ENCODE data around the gene UBE2M.

The UBE2M gene

DNA sequence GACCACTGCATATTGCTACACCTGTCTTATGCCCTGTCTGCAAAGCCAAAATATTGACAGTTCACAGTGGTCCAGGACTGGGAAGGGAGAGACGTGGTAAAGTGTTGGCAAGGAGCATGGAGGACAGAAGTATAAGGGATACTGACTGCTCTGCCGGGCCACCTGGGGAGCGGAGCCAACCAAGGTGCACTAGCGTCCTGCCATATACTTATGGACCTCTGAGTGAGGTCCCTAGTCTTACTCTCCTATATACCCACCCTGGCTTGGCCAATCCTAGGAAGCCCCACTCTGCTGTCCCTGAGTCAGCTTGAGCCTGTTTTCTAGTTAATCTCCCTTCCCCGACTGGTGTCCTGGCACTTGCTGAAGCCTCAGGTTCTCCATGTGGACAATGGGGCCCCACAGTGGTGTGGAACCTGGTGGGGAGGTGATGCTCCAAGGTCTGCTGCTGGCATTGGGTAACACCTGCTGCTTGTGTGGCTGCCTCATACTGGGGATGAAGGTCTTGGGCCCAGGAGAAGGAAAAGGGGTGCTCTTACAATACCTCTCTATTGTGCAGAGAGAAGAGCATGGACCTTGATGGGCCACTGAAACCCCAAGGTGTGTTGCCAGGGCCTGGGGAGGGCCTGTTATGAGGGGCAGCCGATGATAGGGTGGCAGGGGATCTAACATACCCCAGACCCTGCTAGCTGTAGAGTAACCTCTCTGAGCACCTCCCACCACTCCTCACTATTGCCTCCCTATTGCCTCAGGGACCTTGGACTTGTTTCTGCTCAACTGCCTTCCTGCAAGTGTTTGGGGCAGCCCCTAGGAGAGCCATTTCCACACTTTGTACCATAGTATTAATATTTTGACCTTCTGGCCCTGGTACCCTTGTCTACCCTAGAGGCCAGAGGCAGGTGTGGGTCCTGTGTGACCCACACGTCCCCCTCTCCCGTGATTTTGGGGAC lies 21.3 kb downstream of the UBE2M start:
- no peak overlapping the region for H3K27ac ChIP-seq
- TF ChIP-seq, protein P1, sequence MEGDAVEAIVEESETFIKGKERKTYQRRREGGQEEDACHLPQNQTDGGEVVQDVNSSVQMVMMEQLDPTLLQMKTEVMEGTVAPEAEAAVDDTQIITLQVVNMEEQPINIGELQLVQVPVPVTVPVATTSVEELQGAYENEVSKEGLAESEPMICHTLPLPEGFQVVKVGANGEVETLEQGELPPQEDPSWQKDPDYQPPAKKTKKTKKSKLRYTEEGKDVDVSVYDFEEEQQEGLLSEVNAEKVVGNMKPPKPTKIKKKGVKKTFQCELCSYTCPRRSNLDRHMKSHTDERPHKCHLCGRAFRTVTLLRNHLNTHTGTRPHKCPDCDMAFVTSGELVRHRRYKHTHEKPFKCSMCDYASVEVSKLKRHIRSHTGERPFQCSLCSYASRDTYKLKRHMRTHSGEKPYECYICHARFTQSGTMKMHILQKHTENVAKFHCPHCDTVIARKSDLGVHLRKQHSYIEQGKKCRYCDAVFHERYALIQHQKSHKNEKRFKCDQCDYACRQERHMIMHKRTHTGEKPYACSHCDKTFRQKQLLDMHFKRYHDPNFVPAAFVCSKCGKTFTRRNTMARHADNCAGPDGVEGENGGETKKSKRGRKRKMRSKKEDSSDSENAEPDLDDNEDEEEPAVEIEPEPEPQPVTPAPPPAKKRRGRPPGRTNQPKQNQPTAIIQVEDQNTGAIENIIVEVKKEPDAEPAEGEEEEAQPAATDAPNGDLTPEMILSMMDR (conservative IDR thresholded peaks at IDR 0.05; ENCODE audit: low read depth), result no peak
- no peak for DNase-seq (ENCODE audit: low spot score)
- ChIA-PET POLR2A (ENCODE audit: low non-redundant PET) (no interaction called here), CTCF (no interaction called here)

DNA sequence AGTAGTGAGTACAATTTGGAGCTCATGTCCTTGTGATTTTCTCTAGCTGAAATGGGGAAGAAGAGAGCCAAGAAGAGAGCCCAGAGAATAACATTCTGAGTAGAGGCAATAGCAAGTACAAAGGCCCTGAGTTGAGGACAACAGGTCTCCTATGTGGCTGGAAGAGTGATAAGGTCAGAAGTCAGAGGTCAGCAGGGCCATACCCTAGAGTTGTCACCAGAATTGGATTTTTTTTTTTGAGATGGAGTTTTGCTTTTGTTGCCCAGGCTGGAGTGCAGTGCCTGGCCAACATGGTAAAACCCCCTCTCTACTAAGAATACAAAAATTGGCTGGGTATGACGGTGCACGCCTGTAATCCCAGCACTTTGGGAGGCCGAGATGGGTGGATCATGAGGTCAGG lies 22.6 kb downstream of the UBE2M start:
- no peak overlapping the region for H3K27ac ChIP-seq
- CTCF ChIA-PET, result interaction anchor here (0.8 kb wide), 1 partner anchor 15 kb away, joined by 3 read pairs; no protein-coding TSS in a partner anchor
- POLR2A ChIA-PET (ENCODE audit: low non-redundant PET), result no interaction called here
- no peak for DNase-seq (ENCODE audit: low spot score)
- TF ChIP-seq, protein P1 (conservative IDR thresholded peaks at IDR 0.05; ENCODE audit: low read depth), result no peak

DNA sequence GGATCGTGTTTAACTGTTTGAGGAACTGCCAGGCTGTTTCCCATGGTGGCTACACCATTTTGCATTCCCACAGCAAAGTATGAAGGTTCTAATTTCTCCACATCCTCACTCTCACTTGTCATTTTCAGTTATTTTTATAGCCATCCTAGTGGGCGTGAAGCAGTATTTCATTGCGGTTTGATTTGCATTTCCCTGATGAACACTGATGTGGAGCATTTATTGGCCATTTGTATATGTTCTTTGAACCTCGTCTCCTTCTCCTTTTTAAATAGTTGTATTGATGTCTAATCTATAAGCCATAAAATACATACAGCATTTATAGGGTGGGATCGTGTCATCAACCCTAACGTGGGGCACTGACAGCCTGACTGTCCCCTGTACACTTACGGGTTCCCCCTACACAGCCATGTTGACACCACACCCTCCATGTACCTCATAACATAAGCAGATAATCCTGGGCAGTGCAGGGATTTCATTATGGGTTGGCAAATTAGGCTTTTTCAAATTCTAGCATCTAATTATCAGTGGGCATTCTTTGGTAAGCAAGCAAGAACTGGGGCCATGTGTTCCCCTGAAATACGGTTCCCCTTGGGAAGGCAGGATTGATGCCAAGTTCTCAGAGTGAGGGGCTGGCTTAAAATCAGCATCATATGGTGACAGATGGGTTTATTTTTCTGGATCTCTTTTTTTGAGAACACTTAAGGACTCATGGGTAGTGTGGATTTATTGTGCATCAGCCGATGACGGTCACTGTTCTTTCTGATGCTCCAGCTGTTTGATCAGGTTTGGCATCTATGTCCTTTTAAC lies 27.2 kb downstream of the UBE2M start:
- TF ChIP-seq, protein P1 (conservative IDR thresholded peaks at IDR 0.05; ENCODE audit: low read depth), result no peak
- POLR2A ChIA-PET (ENCODE audit: low non-redundant PET), result no interaction called here
- no peak overlapping the region for H3K27ac ChIP-seq
- CTCF ChIA-PET, result no interaction called here
- no peak for DNase-seq (ENCODE audit: low spot score)

DNA sequence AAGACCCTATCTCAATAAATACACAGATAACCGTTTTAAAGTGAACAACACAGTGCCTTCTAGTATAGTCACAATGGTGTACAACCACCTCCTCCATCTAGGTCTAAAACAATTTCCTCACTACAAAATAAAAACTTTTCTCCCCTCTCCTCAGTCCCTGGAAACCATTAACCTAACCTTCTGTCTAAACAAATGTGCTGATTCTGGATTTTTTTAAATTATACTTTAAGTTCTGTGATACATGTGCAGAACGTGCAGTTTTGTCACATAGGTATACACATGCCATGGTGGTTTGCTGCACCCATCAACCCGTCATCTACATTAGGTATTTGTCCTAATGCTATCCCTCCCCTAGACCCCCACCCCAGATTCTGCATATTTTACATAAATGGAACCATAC lies 29.0 kb downstream of the UBE2M start:
- CTCF ChIA-PET, result no interaction called here
- TF ChIP-seq, protein P1 (conservative IDR thresholded peaks at IDR 0.05; ENCODE audit: low read depth), result no peak
- POLR2A ChIA-PET (ENCODE audit: low non-redundant PET), result interaction anchor here (0.6 kb wide), 1 partner anchor 16 kb away, joined by 3 read pairs; no protein-coding TSS in a partner anchor
- no peak for DNase-seq (ENCODE audit: low spot score)
- H3K27ac ChIP-seq, result no peak overlapping the region

DNA sequence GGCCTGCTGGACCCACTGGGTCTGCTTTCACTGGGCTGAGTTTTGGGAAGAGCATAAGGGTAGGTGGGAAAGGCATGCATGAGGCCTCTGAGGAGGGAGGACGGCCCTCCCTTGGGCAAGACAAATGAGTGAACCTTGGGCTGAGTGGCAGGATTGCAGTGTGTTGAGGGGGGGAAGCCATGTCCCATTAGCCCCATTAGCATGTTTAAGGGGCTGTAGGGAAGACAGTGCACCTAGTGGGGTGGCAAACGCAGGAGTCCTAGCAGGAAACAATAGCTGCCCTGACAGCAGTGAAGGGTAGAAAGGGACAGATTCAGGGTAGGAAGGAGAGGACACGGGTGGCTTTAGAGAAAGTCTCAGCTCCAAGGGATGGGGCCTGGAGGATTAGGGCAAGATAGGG lies 35.7 kb downstream of the UBE2M start:
- DNase-seq (ENCODE audit: low spot score), result no peak
- ChIA-PET CTCF (no interaction called here), POLR2A (ENCODE audit: low non-redundant PET) (interaction anchor here (0.7 kb wide), 1 partner anchor 21 kb away, joined by 3 read pairs; the partner anchor contains the start of gene TRIM28)
- H3K27ac ChIP-seq, result no peak overlapping the region
- TF ChIP-seq, protein P1 (conservative IDR thresholded peaks at IDR 0.05; ENCODE audit: low read depth), result no peak

DNA sequence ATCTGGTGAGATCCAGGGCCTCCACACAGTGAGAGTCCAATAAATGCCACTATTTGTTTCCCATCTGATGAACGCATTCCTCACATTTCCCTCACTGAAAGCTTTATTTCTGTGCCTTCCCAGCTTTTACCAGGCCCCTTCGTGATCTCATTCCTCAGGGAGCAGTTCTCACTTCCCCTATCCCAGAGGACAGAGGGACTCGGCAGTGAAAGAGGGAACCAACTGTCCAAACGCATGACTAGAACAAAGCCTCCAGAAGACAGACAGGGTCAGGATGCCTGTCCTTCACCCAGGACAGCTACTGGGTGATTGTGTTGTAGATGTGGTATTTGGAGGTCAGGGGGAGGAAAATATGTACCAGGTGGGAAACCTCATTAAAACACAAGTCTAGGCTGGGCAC lies 36.8 kb downstream of the UBE2M start:
- no peak overlapping the region for H3K27ac ChIP-seq
- DNase-seq (ENCODE audit: low spot score), result no peak
- TF ChIP-seq, protein P1 (conservative IDR thresholded peaks at IDR 0.05; ENCODE audit: low read depth), result no peak
- ChIA-PET POLR2A (ENCODE audit: low non-redundant PET) (interaction anchor here (0.6 to 0.7 kb wide), 2 partner anchors 38 to 45 kb away, joined by 5 read pairs; no protein-coding TSS in a partner anchor), CTCF (interaction anchor here (1.0 kb wide), 1 partner anchor 14 kb away, joined by 3 read pairs; no protein-coding TSS in a partner anchor)
